ENCODE measurements around the gene NAA10.

DNA sequence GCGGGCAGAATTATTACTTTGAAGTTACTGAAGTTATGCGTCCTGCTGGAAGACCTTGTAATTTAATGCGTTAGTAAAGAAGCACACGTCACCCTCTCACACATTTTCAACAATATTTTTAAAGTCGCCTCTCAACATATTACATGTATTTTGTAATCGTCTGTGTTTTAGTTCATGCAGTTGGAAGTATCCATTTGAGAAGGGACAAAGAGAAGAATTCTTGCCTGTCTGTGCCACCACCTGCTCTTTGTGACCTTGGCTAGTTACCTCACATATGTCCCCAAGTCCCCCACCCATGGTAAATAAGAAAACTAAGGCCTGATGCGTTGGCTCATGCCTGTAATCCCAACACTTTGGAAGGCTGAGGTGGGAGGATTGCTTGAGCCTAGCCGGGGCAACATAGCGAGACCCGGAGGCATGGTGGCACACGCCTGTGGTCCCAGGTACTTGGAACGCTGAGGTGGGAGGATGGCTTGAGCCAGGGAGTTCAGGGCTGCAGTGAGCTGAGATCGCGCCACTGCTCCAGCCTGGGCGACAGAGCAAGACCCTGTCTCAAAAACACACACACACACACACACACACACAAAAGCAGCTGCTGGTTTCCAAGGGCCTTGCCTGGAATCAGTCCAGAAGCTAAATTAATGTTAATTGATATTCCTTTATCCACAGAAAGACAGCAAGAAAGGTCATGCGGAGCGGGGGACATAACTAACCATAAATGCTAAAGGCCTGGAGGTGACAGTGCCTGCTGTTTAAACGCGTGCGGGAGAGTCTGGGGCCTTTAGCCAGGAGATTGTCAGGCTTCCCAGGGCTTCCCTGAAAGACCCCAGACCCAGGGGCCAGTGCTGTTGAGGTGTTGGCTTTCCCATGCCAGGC is 38.5 kb upstream of the NAA10 start:
- TF ChIP-seq, protein P1, sequence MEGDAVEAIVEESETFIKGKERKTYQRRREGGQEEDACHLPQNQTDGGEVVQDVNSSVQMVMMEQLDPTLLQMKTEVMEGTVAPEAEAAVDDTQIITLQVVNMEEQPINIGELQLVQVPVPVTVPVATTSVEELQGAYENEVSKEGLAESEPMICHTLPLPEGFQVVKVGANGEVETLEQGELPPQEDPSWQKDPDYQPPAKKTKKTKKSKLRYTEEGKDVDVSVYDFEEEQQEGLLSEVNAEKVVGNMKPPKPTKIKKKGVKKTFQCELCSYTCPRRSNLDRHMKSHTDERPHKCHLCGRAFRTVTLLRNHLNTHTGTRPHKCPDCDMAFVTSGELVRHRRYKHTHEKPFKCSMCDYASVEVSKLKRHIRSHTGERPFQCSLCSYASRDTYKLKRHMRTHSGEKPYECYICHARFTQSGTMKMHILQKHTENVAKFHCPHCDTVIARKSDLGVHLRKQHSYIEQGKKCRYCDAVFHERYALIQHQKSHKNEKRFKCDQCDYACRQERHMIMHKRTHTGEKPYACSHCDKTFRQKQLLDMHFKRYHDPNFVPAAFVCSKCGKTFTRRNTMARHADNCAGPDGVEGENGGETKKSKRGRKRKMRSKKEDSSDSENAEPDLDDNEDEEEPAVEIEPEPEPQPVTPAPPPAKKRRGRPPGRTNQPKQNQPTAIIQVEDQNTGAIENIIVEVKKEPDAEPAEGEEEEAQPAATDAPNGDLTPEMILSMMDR (IDR thresholded peaks at IDR 0.05), result no peak
- TF ChIP-seq POLR2A (IDR thresholded peaks at IDR 0.05), result no peak

Measured in heart left ventricle (tissue), 13 donors.